ENCODE measurements around the gene ZNRF1. TPM values are rescaled to one million over a fixed set of nuclear protein-coding genes. Genes with fewer than 3 reads are reported as not detected.

ZNRF1 gene
- total RNA-seq = 23.9 TPM

DNA sequence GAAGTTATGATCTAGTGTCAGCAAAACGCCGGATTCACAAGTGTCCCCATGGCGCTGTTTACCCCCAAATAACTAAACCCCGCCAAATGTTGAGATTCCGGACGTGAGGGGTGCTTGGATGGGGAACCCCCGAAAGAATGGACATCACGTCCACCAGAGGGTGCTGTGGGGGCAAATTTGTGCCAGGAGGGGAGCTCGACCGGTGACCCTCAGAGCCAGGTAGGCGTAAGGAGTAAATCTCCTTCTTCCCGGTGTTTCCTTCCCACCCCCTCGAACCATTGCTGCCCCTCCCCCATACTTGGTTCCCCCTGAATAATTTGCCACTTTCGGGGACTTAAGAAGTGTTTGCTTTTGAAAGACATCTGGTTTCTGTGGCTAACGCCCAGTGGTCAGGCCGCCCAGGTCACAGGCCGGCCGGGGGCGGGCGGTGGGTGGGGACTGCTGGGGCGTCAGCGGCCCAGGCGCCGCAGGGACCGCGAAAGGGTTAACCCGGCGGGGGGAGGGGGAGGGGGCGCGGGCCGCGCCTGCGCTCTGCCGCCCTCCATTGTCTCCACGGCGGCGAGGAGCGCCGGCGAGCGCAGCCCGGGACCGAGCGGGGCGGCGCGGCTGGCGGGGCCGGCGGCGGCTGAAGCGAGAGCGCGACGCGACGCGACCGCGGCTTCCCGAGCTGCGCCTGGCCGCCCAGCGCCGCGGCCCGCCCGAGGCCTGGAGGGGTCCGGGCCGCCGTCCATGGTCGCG is at the start of gene ZNRF1:
Gene ZNRF1, plus strand, starts transcription at position 544 of the 738 bp plus-strand sequence. CDS start 648 bp downstream, outside the sequence.

DNA sequence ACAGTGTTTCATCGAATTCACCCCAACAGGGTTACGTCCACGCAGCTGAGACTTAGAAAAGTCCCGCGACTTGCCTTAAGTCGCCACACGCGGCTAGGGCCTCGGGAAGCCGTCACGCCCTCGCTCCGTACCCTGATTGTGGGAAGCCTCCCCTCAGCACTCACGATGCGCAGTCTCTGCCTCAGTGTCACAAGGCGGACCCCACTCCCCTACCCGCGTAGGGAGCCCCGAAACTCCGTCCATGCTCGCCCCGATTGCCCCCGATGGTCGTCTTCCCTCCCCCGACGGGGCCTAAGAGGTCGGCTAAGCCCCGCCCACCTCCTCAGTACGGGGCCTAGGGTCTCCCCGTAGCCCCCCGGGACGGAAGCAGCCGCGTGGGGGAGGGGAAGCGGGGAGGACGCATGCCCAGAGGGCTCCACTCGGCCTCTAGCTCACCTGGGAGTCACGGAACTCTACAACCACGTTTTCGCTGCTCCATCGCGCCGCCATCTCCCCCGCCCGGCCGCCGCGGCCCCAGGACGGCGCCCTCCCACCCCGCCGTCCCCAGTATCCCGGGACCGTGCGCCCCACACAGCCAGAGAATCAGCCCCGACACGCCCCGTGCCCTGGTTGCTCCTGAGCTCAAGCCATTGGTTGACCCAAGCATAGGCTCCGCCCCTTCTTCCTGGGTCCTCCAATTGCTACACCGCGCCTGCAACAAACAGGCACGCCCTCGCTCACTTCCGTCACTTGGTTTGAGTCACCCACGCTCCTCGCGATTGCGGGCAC is 14.1 kb upstream of the ZNRF1 start, which contains the start of gene WDR59:
Gene WDR59, minus strand, starts transcription at position 595 of the 768 bp plus-strand sequence. Its CDS starts 106 bp downstream, at position 489.

DNA sequence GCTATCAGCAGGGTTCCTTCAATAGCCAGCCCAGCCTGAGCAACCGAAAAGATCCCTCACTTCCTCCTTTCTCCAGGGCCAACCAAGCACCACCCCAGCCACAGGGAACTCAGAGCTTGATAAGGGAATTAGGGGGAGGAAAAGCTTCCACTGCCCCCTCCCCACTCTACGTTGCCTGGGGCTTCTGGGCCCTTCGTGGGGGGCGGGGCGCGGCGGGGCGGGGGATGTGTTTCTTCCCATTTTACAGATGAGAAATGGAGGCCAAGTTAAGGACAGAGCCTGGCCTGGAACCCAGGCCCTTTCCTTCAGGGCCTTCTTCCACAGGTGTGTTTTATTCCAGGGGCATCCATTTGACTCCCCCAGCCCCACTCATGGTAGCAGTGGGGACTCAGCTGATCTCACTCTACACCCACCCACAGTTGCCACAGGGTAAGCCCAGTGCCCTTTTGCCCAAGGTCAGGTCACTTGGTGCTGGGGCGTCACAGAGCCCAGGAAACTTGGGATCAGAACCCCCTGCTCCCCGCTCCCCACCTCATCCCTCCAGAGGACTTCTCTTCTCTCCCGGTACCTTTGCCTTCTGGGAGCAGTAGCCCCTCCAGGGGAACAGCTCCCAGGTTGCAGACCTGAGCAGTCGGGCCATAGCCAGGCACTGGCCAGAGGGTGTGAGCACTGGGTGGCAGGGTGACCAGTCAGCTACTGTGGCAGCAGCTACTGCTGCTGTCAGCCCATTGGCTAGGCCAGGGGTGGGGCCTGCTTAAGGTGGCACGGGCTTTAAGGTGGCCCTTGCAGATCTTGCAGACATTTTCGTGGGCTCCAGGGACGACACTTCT is 117.5 kb downstream of the ZNRF1 start, which contains the start of gene LDHD:
Gene LDHD, minus strand, starts transcription at position 700 of the 830 bp plus-strand sequence. Its CDS starts 60 bp downstream, at position 640.

DNA sequence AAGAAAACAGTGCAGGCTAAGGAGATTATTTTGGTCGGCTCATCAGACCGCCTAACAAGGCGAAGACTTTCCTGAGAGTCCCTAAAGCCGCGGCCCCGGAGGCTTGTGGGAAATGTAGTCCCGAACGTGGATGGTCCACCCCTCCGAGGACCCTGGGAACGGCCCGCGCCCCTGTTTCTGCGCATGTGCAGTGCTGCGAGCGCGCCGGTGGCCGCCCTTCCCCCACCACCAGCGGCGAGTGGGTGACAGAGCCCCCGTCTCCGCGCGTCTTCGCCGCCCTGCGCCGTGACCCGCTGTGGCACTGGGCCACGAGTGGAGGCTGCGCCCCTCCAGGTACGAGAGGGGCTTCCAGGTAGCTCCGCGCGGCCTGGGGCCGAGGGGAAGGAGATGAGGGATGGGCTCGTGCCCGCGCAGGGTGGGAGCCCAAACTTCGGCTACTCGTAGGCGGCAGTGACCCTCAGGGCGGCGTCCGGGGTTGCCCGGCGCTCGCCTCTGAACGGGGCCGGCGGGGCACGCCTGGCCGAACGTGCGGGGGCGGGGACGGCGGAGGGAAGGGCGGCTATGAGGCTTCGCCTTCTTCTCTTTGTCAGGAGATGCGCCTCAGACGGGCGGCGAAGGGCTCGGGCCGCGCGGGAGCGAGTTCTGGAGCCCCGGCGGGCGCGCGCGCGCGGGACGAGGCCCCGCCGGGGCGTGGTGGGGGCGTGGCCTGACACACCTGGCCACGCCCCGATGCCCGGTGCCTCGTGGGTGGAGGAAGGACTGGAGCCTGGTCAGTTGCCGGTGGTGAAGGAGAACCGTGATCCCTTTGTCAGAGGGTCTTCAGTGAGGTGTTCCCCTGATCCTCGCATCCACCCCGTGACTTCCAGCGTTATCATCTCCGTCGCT is 149.7 kb downstream of the ZNRF1 start, which contains the start of gene ZFP1:
Gene ZFP1, plus strand, starts transcription at position 214 of the 885 bp plus-strand sequence. CDS start 4,428 bp downstream, outside the sequence.

Other genes starting within 250 kb of the ZNRF1 start
- 3.4 TPM for gene FA2H, start 224.2 kb upstream of the ZNRF1 start, total RNA-seq
- 49.9 TPM for gene WDR59, start 13.9 kb upstream of the ZNRF1 start, total RNA-seq
- 15.0 TPM for gene LDHD, start 117.8 kb downstream of the ZNRF1 start, total RNA-seq
- gene ZFP1, start 149.5 kb downstream of the ZNRF1 start, total RNA-seq = 20.3 TPM
- not detected for gene CTRB2, start 208.1 kb downstream of the ZNRF1 start, total RNA-seq
- gene CTRB1, start 220.0 kb downstream of the ZNRF1 start, total RNA-seq = not detected